ENCODE data around the gene PTTG1.

PTTG1 gene

DNA sequence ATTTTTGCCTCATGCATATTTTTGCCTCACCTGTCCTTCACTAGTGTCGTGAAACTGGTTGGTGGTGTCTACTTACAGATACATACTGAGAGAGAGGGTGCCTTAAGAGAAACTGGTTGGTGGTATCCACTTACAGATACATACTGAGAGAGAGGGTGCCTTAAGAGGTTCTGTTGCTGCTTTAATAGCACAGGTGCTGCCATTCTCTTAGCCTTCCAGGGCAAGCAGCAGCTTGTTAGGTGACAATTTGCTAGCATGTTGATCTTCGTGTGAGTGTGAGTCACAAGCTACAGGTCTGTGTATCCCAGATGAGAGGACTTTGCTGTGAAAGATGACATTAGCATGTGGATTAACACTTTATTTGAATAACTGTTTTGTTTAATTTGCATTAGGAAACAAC lies 1.4 kb downstream of the PTTG1 start:
- DNase-seq = no peak

DNA sequence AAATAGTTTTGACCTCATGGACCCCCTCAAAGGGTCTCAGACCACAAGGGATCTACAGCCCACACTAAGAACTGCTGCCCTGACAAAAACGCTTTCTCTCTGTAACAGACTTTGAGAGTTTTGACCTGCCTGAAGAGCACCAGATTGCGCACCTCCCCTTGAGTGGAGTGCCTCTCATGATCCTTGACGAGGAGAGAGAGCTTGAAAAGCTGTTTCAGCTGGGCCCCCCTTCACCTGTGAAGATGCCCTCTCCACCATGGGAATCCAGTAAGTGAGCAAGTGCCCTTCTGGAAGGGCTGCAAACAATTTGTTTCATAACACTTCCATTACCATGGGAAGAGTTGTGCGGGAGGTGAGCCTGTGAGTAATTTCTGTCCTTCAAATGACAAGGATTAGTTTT lies 6.0 kb downstream of the PTTG1 start:
- DNase-seq = no peak

DNA sequence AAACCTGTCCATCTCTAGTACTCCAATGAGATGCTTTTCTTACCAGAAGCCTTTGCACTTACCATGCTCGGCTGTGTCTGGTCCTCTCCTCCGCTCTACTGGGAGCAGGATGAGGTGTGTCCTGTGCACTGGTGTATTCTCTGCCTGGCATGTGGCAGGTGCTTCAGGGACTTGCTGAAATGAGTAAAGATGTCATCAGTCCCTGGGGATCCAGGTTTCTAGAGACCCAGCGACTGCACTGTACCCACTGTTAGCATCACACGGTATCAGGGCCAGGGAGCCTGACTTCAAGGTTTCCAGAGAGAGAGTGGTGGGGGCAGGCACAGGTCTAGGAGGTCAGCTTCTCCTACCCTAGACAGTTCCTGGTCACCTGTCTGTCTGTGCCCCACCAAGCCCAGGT lies 10.5 kb downstream of the PTTG1 start:
- no peak for DNase-seq

DNA sequence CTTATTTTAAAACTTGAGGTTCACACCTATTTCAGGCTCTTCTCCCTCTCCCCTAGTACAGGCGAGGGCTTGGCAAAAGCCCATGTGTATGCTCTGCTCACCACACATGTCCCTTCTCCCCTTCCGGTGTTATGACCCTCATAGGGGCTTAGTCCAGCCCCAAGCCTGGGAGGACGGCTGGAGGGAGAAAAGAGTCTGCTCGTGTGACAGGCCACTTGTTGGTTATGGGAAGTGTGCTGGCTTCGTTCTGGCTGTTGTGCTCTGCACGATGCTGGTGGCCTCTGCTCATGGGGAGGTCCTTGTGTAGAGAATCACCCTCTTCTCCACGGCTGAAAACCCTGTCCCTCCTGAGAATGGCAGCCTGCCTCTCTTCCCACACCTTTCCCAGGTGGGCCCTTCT lies 11.1 kb downstream of the PTTG1 start:
- DNase-seq = no peak

DNA sequence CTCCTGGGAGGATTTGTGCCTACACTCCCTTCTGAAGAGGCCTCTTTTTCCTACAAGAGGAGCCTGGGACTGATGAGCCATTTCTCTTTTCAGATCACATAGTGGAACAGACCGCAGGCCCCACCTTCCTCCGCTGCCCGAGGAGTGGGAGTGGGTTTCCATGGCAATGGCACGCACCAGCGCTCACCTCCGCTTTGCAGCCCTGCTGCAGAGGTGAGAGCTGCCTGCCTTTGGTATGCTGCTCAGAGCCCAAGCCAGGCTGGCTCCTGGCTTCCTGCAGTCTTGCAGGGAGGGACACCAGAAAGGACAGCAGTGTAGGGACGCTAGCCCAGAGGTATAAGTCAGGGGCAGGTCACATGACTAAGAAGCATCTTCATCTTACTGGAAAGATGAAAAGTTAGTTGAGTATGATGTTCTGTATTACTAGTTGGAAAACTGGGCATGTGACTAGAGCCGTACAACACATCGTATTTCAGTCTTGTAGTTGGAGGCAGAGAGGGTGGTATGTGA lies 12.4 kb downstream of the PTTG1 start:
- no peak for DNase-seq

DNA sequence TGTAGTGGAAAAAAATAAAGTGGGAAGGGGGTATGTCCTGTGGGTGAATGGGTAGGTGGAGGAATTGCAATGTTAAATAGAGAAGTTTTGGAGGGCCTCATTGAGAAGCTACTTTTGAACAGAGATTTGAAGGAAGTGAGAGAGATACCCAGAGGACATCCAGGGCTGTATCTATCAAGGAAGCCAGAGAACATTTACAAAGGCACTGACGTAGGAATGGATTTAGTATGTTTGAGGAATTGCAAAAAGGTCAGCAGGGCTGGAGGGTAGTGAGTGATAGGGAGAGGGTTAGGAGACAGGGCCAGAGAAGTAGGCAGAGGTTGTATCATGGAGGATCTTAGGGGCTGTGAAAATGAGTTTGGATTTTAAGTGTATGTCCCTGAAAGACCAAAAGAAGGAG lies 13.9 kb downstream of the PTTG1 start:
- peak in 3 of 4 experiments; percentile 40 to 64 (median 60) for DNase-seq

DNA sequence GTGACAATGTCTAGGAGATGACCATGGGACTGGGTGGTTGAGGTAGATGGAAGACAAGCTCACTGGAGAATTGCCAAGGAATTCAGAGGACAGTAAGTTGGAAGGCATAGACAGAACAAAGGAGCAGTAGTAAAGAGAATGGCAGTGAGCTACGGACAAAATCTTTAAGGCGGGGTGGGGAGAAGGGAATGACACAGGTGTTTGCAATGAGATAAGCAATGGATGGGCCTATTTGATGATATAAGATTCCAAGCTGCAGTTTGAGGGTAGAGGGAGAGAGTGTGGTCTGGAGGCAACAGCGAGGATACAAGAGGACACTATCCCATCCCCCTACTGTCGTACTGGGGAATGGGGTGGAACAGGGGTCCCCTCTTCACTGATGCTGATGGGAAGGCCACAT lies 14.4 kb downstream of the PTTG1 start:
- no peak for DNase-seq

DNA sequence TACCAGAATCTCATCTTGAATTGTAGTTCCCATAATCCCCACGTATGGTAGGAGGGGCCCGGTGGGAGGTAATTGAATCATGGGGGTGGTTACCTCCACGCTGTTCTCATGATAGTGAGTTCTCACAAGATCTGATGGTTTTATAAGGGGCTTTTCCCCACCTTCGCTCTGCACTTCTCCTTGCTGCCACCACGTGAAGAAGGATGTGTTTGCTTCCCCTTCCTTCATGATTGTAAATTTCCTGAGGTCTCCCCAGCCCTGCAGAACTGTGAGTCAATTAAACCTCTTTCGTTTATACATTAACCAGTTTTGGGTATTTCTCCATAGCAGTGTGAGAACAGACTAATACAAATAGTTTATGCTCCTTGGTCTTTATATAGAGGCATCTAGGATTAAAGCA lies 15.0 kb downstream of the PTTG1 start:
- DNase-seq = peak; percentile 64 to 80 (median 74)

DNA sequence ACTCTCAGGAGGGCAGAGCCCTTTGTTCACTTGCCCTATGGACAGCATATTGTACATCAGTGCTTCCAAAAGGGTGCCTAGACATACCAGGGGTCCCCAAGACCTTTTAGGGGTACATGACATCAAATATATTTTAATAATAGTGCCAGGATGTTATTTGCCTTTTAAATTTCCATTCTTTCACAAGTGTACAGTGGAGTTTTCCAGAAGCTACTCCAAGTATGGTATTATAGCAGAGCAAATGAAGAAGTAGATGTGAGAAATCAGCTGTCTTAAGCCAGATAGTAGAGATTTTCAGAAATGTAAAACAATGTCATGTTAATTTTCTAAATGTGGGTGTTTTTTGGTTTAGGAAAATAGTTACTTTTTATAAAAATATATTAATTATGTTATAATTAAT lies 15.6 kb downstream of the PTTG1 start:
- DNase-seq = peak in 1 of 4 experiments; percentile 28

DNA sequence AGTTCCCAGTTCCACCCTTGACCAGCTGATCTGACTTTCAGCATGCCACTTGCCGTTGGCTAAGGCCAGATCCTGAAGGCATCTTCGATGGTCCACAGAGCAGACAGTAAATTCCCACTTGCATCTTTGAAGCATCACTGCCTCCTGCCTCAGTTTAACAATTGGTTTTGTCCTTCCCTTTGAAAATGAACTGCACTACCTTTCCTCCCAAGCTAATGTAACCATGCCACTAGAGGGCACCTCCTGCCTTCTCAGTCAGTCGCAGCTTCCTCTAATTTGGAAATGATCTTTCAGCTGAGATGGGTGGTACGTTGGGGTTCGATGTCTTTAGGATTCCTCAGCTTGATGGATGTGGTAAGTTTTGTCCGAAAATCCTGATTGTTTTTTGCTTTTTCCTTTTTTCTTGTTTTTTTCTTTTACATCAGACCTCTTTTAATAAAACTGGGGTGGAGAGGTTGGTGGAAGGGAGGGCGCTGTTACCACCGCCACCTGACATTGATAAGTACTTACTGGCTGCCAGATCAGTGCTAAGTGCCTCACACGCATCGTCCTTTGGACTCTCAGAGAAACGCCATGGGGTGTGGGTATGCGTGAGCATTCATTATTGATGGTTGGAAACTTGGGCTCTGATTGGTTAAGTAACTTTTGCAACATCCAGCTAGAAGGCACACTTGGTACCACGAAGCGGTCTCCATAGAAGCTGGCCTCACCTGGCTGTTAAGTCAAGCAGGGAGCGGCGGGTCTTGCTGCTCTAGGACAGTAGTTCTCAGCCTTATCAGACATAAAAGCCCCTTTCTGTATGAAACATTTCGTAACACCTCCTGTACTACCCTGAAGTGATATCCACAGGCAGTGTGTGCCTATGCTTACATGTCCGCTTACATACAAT lies 16.9 kb downstream of the PTTG1 start:
- peak; percentile 68 to 87 (median 80) for DNase-seq

DNA sequence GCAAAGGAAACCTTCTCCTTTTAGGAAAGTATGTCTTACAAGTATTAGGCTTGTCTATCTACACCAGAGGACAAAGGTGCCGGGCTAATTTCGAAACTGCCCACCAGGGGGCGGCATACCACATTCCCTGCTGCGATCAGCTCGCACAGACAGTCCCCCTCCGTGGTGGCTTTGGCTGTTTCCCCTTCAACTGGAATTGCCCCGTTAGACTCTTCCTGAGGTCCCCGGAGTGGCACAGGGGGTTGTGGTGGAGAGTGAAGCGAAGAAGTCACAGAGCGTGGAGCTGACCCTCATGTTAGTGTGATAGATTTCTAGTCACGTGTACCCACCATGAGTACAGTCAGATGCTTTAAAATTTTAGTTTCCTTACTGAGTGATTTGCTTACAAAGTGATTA lies 17.5 kb downstream of the PTTG1 start:
- peak; percentile 87 to 96 (median 90) for DNase-seq

DNA sequence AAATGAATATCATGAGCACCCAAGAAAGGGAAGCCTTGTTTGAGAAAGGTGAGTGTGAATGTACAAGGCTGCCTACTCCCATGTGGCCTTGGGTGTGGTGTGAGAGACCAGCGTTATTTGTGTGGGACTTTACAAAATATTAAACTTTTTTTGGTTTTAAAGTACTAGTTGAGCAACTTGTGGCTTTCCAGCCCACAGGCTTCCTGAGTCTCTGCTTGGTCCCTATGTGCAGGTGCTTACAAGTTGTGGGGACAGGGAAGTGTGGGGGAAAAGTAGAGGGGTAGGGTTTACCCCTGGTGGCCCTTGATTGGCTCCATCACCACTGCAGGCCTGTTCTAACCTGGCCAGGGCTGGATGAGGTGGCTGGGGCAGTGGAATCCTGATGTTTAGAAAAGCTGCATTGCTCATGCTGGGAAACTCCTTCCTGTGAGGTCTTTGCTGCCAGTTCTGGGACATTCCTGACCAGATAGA lies 19.7 kb downstream of the PTTG1 start:
- DNase-seq = no peak

DNA sequence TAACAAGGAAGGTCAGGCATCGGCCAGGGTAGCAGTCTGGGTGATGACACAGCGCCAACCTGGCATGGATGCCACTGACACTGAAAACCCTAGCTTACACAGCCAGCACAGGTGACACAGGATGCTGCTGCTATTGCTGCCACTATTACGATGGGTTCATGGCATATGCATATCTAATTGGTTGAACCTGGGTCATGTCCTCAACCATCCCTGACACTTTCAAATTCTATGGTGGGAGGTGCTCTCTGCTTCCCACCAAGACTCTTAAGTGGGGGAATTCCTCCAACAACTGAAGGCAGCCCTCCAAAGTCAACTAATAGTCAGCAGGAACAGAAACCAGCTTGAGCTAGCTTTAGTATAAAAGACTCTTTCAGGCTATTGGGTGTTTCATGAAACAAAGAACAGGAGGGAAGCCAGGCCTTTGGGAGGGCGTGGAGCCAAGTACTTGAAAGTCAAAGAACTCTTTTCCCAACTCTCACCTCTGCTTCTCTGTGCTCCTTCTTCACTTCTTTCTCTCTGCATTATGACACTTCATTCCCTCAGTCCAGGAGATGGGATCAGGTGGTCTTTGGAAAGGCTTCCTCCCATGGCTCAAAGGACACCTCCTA lies 21.3 kb downstream of the PTTG1 start:
- no peak for DNase-seq

DNA sequence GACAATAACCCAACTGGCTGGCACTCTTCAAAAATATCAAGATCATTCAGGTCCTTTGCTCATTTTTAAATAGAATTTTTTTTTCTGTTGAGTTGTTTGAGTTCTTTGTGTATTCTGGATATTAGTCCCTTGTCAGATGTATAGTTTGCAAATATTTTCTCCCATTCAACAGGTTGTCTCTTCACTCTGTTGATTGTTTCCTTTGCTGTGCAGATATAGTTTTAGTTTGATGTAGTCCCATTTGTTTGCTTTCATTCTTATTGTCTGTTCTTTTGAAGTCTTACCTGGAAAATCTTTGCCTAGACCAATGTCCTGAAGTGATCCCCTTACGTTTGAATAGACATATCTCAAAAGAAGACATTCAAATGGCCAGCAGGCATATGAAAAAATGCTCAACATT lies 22.8 kb downstream of the PTTG1 start:
- DNase-seq = no peak

DNA sequence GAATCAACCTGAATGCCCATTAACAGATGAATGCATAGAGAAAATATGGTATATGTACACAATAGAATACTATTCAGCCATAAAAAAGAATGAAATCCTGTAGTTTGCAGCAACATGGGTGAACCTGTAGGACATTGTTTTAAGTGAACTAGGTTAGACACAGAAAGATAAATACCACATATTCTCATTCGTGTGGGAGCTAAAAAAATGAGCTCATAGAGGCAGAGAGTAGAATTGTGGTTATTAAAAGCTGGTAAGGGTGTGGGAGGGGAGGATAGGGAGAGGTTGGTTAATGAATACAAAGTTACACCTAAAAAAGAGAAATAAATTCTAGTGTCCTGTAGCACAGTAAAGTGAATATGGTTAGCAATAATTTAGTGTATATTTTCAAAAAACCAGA lies 23.5 kb downstream of the PTTG1 start:
- DNase-seq = peak in 1 of 4 experiments; percentile 31

DNA sequence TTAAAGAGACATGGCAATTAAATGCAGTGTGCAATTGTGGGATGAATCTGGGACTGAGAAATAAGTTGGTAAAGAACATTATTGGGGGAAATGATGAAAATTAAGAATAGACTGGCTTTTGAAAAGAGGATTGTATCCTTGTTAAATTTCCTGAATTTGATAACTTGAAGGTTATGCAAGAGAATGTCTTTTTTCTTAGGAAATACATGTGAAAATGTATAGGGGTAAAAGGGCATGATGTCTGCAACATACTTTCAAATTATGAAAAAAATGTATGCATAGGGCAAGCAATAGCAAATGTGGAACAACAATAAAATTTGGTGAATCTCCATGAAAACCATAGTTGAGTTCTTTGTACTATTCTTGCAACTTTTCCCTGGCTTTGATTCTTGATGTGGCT lies 24.1 kb downstream of the PTTG1 start:
- no peak for DNase-seq

DNA sequence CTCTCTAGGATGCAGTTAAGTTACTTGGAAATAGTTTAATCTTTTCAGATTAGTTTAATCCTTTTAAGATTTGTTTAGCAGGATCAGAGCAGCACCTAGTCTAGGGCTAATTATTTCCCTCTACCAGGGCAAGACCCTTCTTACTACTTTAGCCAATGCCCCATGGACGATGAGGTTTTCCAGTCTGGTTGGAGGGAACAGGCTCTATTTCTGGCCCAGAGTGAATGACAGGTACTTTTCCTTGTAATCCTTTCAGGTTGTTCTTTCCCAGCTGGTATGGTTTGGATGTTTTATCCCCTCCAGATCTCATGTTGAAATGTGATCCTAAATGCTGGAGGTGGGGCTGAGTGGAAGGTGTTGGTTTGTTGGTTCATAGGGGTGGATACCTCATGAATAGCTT lies 27.2 kb downstream of the PTTG1 start:
- DNase-seq = no peak

DNA sequence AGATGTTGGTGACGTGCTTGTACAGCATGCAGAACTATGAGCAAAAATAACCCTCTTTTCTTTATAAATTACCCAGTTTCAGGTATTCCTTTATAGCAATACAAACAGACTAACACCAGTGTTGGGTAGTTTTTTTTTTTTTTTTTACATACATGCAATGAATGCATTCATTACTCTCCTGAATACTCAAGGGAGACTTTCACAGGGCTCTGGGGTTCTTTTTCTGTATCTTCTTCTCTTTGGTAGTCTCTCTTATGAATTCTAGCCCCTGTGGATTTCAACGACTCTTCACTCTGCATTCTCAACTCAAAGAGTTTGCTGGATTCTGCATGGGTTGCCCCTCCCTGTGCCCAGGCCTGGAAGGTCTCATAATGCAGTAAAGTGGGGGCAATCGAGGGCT lies 27.8 kb downstream of the PTTG1 start:
- DNase-seq = no peak

DNA sequence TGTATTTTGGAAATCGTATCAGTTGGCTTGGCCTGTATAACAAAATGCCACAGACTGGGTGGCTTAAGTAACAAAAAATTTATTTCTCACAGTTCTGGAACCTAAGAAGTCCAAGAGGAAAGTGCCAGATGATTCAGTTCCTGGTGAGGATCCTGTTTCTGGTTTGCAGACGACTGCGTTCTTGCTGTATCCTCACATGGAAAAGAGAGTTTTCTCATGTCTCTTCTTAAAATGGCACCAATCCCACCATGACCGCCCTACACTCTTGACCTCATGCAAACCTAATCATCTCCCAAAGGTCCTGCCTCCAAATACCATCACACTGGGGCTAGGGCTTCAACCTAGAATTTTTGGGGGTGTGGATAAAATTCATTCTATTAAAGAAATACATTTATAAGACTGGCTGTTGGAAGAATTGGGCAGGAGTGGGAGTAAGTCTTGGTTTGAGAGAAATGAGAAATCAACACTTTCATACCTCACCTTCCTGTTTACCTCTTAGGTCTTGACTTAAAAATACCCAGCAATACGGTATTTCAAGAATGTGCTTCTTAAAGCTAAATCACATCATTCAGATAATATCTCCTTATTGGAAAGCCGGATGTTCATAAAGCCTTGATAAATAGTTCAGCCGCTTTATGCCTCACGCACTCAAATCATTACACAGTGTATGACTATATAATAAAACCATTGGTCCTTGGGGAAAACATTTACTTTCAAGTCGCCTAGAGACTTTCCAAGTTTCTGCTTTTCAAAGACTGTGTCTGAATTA lies 28.7 kb downstream of the PTTG1 start:
- no peak for DNase-seq

DNA sequence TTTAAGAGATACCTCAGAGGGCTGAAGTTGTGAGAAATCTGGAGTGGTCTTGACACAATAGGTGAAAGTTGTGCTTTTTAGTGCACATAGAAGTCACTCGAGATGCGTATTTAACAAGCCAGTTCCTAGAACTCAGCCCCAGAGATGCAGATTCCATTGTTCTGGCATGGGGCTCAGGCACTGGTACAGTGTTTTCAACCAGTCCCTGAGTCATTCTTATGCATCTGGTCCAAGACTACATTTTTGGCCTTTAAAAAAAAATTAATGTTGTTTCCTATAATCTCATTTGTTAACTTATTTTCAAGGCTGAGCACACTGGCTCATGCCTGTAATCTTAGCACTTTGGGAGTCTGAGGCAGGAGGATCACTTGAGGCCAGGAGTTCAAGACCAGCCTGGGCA lies 29.6 kb downstream of the PTTG1 start:
- DNase-seq = no peak

DNA sequence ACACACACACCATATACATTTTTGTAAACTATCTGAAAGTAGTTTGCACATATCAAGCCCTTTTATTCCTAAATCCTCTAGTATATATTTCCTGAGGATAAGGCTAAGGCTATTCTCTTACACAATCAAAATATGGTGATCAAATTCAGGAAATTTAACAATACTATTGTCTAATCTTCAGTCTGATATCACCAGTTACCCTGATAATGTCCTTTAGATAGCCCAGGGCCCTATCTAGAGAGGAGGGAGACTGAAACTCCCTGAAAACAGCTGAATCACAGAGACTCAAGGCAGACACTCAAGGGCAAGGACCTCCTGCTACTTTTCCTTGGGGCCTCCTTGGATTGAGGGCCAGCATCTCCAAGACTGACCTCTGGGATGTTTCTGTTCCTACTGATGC lies 30.4 kb downstream of the PTTG1 start:
- peak in 1 of 4 experiments; percentile 28 for DNase-seq

DNA sequence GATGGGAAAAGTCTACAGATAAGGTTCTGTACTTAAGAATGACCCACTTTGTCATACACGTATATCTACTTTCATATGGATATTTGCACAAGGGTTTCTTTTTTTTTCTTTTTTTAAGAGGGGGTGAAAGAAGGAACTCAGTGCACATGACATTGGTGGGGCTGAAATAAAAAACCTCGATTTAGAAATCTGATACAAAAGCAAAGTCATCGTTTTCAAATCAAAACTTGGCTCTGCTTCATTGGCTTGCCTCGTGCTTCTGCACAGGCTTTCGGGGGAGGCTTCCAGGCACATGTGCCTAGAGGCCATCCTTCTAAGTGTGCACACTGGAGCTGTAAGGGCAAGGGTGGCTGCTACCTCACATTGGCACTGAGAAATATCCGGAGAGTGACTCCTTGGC lies 31.1 kb downstream of the PTTG1 start:
- peak; percentile 60 to 83 (median 78) for DNase-seq

DNA sequence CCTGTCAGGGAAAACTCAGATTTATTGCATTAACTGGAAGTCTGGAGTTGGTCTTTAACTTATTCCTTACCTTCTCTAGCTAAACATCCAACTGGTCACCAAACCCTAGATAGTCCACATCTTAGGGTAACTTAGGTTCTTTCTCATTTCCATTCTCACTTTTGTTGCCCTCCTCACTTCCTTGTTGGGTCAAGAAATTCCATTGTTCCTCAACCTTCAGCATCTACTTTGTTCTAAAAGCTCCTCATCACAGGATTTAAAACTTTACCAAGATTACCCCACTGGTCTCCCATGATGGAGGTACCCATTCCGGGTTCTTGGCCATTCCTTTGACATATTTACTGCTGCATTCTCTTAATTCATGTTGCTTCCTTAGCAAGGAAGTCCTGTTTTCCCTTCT lies 32.1 kb downstream of the PTTG1 start:
- DNase-seq = no peak
